SHP77 treated with DMSO at 0.1 percent for 48 hours (cell line): Measurements from ENCODE around the gene SOCS3.

Experiments used
- DNase-seq: peaks from one replicate; lab custom pipeline; 2025; lab: John Stamatoyannopoulos, UW

SOCS3 gene

DNA sequence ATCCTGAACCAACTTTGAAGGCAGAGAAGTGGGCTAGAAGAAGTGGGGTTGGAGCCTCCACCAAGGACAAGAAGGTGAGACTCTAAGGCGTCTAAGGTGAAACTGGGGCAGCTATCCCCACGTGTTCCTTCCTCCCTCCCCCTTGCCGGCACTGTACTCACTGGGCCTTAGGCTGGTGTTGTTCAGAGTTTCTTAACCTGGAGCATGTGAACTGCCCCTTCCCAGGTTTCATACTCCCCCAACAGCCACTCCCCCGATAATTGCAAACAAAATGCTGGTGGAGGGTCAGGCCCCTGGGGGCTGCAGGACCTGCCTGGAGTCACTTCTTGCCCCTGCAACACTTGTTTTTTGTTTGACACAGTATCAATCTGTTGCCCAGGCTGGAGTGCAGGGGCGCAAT, 7.3 kb upstream of the SOCS3 start:
- no peak for DNase-seq

DNA sequence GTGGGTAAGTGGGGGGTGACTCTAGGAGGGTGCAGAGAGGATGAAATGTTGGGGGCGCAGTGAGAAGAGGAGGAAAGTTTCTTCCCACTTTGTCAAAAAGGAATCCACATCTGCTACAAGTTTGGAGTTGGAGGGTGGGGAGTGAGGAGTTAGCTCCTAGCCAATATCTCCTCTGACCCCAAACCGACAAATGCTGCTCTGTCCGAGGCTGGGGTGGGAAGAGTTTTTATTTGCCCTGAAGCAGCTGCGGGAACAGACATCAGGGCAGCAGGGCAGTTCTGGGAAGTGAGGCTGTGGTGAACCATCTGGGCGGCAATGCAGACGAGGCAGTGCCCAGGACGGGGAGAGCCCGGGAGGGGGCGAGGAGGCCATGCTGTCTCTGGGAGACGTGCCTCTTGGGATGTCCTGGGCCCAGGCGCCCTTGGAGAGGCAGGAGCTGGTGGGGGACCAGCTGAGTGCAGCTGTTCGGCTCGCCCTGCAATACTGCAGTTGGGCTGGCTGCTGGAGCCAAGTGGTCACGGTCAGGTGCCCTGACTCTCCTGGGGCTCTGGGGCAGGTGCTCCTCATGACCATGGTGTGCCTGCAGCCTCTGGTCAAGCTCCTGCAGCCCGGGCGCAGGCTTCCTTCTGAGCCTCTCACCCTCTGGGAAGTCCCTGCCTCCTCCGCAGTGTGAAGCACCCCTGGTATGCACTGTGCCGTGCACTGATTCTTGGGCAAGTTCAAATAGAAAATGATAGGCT, 6.4 kb upstream of the SOCS3 start:
- DNase-seq: peak; percentile 64

DNA sequence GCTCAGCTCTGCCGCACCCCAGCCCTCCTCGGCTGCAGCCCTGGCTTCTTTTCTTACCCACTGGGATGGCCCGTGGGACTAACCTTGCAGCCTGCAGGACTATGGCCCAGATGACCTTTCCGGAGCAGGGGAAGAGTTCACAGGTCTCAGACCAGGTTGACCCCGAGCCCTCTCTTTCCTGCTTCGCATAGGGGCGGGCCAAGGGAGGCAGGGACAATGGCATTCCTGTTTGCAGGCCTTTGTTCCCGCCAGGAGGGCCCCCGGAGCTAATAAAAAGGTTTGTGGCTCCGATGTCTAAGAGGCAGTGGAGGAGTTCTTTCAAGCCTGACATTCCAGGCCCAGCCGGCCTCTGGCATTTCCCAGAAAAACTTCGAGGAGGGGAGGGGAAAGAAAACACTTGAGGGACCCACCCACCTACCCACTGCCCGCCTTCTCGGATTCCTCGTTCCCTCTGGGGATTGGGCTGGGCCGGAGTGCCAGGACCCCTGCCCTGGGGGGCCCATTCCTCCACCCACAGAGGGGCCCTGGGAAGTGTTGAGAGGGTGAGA, 5.8 kb upstream of the SOCS3 start:
- DNase-seq: no peak

DNA sequence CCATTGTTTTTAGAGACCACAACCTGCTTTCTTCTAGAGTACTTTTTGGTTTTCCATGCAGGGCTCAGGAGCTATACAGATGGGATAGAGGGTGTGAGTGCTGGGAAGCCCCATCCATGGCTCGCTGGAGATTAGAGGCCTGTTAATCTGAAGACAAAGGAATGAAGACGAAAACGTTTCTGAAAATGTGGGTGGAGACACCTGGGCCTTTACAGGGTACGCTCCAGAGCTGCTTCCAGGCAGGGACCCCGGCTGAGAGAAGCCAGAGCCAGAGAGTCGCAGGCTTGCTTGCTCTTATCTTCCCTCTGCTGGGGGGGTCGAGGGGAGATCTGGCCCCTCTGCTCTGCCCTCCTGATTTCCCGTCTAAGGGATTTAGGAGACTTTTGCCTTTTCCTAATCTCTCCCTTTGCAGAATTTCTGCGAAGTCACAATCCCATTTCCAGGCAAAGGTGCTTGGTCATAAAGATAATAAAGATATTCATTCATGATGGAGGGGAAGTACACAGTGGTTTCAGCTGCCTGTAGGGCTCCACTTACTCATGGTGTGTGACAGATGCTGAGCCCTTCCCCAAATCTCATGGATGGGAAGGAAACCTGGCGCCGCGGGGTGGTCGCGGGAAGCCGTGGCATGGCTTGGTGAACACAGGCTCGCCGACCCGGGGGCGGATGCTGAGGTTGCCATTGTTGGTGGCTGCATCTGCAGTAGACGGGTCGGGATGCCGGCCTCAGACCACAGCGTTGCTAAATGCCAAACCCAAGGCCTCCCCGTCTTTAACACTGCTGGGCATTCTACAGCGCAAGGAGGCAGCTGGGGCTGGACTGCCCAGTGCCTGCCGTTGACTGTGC, 4.8 kb upstream of the SOCS3 start:
- no peak for DNase-seq

DNA sequence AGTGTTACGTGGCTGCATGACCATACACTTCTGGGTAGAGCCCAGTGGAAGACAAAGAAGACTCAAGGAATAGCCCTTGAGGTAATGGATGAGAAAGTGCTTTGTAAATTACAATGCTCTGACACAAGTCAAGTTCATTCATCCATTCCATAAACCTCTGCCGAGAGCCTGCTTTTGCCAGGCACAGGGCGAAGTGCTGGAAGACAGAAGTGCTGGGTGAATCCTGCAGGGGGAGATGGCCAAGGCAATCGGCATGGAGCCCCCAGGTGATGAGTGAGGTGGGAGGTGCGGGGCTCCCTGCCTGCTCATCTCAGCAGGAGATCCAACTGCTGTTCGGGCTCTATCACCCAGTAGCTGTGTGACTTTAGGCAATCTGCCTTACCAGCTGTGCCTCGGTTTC, 2.8 kb upstream of the SOCS3 start:
- DNase-seq: no peak

DNA sequence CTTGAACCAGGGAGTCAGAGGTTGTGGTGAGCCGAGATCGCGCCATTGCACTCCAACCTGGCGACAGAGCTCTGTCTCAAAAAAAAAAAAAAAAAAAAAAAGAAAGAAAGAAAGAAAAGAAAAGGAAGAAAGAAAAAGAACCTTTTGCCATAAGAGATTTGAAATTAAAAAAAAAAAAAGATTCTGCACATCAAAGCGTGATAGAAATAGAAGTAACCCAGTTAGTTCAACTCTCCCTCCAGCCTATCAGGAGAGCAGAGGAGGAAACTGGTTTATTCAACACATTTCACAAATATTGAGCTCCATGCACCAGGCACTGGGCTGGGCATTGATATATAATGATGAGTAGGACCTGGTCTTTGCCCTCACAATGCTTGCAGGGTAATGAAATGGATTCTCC, 2.4 kb upstream of the SOCS3 start:
- DNase-seq: no peak

DNA sequence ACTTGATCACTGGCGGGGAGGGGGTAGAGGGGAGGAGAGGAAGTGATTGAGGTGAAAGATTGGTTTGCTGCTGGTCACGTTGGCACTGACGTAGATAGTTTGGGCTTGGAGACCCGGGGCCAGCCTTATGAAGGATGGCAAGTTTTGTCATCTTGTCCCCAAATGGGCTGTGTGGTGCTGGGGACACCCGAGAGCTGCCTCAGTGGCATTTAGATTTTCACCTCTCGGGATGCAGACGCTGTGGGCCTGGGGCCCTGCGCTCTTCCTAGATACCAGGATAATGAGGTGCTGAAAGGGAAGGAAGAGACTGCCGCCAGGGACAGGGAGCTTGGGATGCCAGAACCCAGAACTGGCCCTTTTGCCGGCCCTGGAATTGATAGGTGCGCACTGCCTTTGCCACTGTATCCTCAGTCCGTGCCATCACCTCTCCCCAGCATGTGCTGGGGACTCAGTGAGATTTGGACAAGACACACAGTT, 1.4 kb upstream of the SOCS3 start:
- no peak for DNase-seq

DNA sequence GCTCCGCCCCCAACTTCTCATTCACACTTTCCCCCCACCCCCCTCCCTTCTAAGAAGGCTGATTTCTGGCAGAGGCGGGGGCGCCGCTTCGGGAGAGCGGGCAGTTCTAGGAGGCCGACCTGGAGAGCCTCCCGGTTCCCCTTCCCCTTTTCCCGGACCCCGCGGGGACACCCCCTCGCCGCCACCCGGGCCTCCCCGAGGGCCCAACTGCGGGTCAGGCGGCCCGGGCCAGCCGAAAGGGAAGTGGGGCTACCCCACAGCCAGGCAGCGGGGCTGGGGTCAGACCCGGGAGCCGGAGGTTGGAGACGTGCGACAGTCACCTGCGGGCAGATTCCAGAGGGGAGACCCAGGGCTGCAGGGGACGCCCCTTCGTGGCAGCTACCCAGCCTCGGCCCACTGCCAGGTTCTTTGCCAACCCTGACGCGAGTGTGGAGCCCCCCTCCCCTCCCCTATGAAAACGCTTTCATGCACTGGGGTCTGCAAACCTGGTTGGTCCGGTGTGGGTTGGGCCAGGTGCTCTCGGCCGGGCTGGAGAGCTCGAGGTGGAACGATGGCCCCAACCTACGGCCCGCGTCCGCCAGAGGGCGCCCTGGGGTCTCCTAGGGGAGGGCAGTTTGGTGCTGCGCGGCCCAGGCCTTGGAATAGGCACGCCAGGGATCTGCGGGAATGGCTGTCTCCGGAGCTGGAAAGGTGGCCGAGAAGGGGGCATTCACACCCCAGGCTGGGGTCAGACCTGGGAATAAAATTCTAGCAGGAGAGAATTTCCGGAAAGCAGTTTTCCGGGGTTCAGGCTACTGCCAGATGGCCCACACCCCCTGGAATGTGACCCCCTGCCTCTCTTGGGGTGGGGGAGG, 721 bp upstream of the SOCS3 start:
- DNase-seq: peak; percentile 84

DNA sequence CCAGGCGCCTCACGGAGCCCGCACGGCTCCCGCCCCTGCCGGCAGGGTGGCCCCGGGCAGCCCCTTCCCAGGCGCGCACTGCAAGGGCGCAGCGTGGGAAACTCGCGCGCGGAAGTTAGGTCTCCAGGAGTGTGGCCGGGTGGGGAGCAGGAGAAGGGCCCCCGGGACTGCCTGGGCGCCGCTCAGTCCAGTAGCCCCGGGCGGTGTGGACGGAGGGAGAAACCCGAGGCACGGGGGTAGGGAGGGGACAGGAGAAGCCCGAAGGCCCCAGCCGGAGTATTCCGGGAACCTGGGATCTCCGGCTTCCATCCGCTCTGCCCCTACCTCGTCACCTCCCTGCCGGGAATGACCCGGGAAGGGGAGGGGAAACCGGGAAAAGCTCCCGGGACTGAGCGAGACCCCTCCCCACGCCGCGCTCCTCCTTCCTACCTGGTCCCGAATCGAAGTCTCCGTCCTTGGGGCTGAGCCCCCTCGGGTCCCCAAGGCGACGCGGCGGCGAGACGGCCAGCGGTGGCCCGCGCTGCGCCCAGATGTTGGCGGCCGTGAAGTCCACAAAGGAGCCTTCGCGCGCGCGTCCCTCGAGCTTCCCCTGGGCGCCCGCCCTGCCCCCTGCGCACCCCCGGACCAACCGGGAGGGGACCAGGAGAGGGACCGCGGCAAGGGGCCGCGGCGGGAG, 418 bp downstream of the SOCS3 start:
- DNase-seq: peak; percentile 28

DNA sequence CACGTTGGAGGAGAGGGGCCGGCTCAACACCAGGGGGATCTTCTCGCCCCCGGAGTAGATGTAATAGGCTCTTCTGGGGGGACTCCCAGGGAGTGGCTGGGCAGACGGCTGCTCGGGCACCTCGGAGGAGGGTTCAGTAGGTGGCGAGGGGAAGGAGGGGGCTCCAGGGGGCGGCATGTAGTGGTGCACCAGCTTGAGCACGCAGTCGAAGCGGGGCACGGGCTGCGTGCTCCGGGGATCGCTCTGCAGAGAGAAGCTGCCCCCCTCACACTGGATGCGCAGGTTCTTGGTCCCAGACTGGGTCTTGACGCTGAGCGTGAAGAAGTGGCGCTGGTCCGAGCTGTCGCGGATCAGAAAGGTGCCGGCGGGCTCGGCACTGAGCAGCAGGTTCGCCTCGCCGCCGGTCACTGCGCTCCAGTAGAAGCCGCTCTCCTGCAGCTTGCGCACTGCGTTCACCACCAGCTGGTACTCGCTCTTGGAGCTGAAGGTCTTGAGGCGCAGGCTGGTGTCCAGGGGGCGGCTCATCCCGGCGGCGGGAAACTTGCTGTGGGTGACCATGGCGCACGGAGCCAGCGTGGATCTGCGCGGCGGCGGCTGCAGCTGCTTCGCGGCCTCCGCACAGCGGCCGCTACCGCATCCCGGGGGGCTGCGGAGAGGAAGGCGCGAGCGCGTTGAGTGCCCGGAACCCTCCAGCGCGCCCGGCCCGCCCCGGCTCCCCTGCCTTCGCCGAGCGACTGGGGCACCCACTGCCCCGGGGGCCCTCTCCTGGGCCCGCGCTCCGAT, 1.1 kb downstream of the SOCS3 start:
- no peak for DNase-seq

DNA sequence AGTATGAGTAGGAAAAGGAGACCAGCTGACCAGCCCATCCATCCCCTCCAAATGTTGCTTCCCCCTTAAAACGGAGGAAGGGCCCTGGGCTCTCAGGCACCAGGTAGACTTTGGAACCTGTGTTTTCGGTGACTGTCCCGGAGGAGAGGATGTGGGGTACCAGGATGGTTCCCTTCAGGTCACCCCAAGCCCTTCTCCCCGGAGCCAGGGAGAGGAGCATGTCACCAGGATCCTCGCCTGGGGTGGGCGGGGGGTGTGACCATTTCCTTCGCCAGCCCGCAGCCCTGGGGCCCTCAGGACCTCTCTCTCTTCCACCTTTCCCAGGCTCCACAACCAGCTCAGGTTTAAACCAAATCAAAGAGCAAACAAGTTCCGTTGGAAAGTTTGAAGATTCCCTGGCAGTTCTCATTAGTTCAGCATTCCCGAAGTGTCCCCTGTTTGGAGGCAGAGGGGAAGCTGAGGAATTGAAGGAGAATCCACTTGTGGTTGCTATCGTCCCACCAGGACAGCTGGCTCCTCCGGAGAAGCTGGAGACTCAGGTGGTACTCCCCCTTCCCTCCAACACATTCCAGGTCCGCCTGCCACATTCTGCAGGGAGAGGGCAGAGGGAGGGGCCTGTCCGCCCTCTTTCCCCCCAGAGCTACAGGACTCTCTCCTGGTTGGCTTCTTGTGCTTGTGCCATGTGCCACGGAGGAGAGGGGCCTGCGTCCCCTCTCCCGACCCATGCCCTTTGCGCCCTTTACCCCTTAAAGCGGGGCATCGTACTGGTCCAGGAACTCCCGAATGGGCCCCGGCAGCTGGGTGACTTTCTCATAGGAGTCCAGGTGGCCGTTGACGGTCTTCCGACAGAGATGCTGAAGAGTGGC, 2.0 kb downstream of the SOCS3 start:
- DNase-seq: no peak

DNA sequence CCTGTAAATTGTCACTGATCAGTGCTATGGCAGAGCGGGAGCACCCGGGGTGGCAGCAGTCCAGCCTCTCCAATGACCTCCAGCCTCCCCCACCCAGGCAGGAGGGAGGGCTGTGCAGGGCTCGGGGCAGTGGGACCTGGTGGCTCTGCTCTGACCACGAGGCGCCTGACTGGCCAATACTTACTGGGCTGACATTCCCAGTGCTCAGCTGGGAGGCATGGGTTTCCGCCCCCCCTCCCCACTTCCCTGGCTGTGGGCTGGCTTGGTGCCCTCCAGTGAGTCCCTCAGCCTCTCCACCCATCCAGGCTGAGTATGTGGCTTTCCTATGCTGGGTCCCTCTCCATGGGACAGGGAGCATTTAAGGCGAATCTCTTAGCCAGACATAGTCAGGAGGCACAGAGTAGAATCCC, 2.7 kb downstream of the SOCS3 start:
- DNase-seq: no peak

DNA sequence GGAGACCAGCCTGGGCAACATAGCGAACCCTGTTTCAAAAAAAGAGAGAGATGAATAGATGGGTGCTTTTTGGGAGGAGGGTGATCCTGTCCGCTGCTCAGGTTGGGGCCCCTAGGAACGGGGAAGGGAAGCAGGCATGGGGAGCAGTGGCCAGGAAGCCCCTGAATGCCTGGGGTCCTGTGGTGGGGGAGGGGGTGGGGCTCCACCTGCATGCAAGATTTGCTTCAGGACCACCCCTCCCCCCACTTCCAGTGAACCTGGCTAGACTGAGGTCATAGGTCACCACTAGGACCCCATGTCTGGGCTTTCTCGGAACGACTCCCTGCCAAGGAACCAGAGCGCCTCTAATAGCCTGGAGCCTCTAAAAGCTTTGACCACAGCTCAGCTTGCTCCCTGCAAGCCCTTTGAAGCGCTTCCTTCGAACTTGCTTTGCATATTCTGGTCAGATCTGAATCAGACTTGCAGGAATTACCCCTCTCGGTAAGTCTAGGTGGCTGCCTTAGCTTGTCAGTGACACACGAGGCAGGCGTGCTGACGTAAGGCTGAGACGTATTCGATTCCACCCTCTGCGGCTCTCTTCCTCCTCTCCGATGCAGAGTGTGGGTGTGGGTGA, 3.7 kb downstream of the SOCS3 start:
- DNase-seq: no peak

DNA sequence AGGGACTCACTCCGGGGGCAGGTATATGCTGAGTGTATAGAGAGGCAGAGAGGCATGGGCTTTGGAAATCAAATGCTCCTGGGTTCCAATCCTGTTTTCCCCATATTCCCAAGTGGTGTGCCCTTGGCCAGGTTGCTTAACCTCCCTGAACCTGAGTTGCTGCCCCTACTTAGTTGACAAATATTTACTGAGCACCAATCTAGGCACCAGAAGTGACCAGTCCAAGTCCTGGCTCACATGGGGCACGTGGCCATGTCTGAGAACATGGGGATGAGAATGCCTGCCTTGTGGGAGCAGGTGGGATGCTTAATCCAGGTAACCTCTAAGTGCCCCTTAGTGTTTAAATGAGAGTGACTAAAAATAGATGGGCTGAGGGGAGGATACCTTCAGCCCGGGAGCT, 4.2 kb downstream of the SOCS3 start:
- DNase-seq: no peak

DNA sequence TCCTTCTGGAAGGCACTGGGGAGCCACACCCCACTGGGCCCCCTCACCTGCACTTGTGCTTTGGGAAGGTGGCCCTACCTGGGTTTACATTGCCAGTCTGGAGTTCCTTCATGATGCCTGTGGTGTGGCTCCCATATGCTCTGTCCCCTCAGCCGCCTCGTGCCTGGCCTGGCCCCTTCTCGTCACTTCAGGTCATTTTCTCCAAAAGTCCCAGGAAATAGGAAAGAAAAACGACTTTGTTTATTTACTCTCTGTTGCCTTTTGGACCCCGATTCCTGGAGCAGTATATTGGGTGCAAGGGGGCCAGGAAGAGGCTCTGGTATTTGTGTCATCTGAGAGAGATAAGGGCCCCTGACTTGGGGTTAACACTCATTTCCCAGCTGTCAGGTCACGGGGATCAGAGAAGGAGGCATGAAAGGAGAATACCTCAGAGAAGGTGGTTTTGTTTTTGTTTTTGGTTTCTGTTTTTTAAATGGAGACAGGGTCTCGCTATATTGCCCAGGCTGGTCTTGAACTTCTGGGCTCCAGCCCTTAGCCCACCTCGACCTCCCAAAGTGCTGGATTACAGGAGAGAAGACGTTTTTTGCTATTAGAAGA, 4.7 kb downstream of the SOCS3 start:
- DNase-seq: no peak

DNA sequence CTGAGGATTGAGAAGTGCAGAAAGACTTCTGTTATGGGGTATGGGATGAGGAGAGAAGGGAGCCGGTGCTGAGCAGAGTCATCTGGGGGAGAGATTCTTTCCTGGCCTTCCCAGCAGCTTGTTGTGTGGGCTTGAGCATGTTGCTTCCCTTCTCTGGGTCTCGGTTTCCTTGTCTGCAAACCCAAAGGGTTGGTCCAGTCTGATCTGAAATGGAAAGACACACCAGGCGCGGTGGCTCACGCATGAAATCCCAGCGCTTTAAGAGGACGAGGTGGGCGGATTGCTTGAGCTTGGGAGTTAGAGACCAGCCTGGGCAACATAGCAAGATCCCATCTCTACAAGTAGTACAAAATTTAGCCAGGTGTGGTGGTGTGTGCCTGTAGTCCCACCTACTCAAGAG, 6.0 kb downstream of the SOCS3 start:
- DNase-seq: no peak

DNA sequence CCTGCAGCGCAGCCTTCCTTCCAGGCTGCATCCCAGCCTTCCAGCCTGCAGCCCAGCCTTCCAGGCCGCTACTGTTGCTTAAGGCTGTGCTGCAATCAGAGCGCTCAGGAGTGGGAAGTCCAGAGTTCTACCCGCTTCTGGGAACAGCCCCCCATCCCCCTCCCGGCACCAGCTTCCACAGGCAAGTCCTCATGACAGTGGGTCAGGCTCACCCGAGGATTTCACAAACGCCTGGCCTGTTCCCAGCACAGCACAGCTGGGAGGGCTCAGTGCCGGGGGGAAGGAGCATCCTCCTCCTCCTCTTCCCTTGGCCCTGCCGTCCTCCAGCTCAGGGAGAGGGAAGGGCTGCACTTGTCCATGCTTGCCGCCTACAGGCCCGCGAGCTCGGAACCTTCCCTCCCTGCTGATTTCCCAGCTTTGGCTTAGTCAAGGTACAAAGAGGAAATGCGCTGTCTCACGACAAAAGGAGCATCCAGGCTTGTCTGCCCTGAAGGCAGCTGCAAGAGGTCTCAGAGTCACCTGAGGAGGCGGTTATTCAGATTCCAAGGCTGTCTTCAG, 8.3 kb downstream of the SOCS3 start:
- DNase-seq: no peak

DNA sequence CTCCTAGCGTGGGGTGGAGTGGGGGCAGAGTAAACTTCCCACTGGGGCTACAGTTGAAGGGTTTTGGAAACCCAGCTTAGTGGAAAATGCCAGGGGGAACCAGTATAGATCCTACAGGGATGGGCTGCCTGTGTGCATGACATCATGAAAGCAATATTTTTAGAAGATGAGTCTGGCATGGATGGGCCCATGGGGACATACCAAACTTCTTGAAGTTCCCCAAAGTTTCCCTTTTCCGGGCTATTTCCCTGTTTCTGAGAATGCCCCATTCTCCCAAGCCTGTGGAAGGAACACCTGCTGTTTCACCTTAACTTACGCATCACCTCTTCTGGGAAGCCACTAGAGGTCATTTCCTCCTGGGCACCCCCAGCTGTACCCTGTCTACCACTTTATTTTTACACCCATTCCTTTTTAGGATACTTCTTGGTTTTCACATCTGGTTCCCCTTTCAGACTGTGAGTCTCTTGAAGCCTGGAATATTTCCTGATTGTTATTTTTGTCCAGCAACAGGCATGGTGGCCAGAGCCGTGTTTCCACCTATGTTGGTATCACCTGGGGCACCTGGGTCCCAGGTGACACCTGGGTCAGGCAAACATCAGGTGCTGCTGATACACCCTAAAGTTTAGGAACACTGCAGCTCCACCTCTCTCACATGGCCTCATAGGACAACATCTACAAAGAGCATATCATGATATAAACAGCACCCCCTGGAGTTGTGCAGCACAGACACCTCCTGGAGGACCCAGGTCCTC, 9.8 kb downstream of the SOCS3 start:
- no peak for DNase-seq
